Tracheal epithelial cell (primary cell): Measurements from ENCODE around the gene TNRC18. TPM values are rescaled to one million over a fixed set of nuclear protein-coding genes. Genes with fewer than 3 reads are reported as not detected.

ENCODE experiments used
- total RNA-seq: library from RNA; depleted of rRNA; stranded (reverse); fragments of >200 nt; gene quantifications from 2 replicates; pipeline ENCODE4 v1.2.1, GENCODE V29; 2014

Gene TNRC18, protein sequence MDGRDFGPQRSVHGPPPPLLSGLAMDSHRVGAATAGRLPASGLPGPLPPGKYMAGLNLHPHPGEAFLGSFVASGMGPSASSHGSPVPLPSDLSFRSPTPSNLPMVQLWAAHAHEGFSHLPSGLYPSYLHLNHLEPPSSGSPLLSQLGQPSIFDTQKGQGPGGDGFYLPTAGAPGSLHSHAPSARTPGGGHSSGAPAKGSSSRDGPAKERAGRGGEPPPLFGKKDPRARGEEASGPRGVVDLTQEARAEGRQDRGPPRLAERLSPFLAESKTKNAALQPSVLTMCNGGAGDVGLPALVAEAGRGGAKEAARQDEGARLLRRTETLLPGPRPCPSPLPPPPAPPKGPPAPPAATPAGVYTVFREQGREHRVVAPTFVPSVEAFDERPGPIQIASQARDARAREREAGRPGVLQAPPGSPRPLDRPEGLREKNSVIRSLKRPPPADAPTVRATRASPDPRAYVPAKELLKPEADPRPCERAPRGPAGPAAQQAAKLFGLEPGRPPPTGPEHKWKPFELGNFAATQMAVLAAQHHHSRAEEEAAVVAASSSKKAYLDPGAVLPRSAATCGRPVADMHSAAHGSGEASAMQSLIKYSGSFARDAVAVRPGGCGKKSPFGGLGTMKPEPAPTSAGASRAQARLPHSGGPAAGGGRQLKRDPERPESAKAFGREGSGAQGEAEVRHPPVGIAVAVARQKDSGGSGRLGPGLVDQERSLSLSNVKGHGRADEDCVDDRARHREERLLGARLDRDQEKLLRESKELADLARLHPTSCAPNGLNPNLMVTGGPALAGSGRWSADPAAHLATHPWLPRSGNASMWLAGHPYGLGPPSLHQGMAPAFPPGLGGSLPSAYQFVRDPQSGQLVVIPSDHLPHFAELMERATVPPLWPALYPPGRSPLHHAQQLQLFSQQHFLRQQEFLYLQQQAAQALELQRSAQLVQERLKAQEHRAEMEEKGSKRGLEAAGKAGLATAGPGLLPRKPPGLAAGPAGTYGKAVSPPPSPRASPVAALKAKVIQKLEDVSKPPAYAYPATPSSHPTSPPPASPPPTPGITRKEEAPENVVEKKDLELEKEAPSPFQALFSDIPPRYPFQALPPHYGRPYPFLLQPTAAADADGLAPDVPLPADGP (N-terminal part only)
- total RNA-seq, result 27.5 and 40.9 TPM in 2 replicates

DNA sequence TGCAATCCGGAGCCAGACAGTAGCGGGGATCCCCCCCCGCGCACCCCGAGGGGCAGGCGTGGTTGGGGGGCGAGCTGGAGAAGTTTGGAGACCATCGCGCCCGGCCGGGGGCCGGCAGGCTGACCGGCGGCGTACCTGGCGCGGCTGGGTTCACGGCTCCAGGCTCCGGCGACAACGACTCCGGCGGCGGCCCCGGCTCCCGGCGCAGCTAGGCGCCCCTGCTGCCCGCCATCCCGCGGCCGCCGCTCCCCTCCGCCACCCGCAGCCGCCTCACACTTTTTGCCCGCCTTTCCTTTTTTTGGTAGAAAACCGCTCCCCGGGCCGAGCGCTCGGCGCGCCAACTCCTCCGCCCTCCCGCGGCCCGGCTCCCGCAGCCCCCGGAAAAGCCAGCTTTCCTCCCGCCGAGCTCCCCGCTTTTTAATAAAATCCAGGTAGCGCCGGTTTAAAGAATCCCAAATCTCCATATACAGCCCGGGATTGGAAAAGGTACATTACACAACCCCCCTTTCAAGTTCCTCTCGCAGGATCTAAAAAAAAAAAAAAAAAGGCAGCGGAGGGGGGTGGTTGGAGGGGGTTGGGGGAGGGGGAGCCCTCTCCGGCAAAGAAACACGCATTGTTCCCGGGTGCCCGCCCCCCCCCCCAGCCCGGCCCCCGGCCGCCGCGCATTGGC lies at the start of gene TNRC18:
TSS of gene TNRC18 (minus strand) at position 529 of the 670 bp plus-strand sequence. CDS start 2,588 bp downstream, outside the sequence.

DNA sequence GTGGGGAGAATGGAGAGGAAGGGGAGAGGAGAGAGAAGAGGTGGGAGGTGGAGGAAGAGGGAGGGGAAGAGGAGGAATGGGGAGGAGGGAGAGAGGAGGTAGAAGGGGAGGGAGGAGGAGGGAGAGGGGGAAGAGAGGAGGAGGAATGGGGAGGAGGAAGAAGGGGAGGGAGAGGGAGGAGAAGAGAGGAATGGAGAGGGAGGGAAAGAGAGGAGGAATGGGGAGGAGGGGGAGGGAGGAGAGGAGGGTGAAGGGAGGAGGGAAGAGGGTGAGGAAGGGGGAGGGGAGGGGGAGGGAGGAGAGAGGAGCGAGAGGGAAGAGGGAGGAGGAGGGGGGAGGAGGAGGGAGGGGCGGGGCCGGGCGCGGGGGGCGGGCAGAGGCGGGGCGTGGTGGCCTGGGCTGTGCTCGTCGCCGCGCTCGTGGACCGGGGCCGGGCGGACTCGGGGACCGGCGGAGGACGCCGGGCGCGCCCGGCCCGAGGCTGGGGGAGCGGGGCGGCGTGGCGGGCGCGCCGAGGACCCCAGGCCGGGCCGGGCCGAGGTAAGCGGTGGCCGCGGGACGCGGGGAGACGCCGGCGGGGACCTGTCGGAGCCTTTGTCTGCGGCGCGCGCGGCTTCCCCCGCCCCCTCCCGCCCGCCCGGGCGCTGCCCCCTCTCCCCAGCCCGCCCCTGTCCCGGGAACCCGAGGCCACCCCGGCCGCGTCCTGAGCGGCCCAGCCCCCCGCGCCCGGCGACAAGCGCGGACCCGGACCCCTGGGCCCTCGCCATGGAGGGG lies 140.9 kb downstream of the TNRC18 start, which contains the start of gene SLC29A4:
TSS of gene SLC29A4 (plus strand) at position 401 of the 774 bp plus-strand sequence. CDS start 4,874 bp downstream, outside the sequence.

Other genes with a start within 250 kb of the TNRC18 start
- 46.0 and 52.5 TPM in 2 replicates for gene WIPI2, start 233.6 kb downstream of the TNRC18 start, total RNA-seq
- 8.7 and 11.6 TPM in 2 replicates for gene SLC29A4, start 140.9 kb downstream of the TNRC18 start, total RNA-seq
- 6.0 and 9.6 TPM in 2 replicates for gene FBXL18, start 90.0 kb upstream of the TNRC18 start, total RNA-seq
- 1,130 and 3,095 TPM in 2 replicates for gene ACTB, start 106.8 kb upstream of the TNRC18 start, total RNA-seq
- gene FSCN1, start 169.0 kb upstream of the TNRC18 start, total RNA-seq, result 342 and 460 TPM in 2 replicates